Kidney epithelial cell (primary cell): ENCODE measurements around the gene ROR2. TPM values are rescaled to one million over a fixed set of nuclear protein-coding genes. Genes with fewer than 3 reads are reported as not detected.

Experiments
- DNase-seq: peaks from one replicate; pipeline ENCODE4 v3.0.0-alpha.2; 2010; ENCODE audit warnings: low read depth
- H3K27me3 ChIP-seq: 2 replicates; pipeline ENCODE4 v1.6.0; 2011; ENCODE audit warnings: low read length; ENCODE audit not compliant: control insufficient read depth, insufficient read depth
- H3K36me3 ChIP-seq: 2 replicates; pipeline ENCODE4 v1.5.1; 2011; ENCODE audit warnings: low read length; ENCODE audit not compliant: control insufficient read depth, insufficient read depth
- H3K4me3 ChIP-seq: 2 replicates; pipeline ENCODE4 v1.5.1; 2011; ENCODE audit warnings: low read depth, mild to moderate bottlenecking, control low read depth, low read length
- total RNA-seq: library from RNA; depleted of rRNA; stranded (reverse); fragments of >200 nt; gene quantifications from 2 replicates; pipeline ENCODE4 v1.2.3, GENCODE V29; 2015
- TF ChIP-seq, protein P1 (sequence below): IDR thresholded peaks from 2 replicates; pipeline ENCODE4 v1.5.1; 2011; ENCODE audit warnings: mild to moderate bottlenecking, moderate library complexity, low read length, control low read depth, inconsistent platforms; ENCODE audit not compliant: insufficient read depth, poor library complexity, severe bottlenecking

The ROR2 gene
- total RNA-seq, 1 donor from 2014 or later, result 1.2 TPM

DNA sequence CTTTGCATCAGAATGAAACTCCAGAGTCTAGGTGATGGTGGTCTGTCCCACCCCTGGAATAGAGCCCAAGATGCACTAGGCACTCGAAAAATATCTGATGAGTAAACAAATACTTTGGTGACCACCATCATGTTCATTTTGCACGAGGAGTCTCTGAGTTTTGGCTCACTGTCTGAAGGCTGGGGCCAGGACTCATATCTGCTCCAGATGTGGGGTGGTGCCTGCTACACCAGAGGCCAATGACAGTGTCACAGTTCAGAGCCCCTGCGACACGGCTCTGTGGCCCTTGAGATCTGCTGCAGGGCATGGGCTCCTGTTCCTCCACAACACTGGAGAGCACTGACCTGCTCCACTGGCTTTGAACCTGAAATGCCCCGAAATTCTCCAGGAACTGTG lies 164.6 kb downstream of the ROR2 start:
- Histone ChIP-seq H3K36me3 (no peaks in the 10 kb centered on the region), H3K27me3 (no peaks in the 10 kb centered on the region), H3K4me3 (no peak overlapping the region)
- TF ChIP-seq, protein P1, sequence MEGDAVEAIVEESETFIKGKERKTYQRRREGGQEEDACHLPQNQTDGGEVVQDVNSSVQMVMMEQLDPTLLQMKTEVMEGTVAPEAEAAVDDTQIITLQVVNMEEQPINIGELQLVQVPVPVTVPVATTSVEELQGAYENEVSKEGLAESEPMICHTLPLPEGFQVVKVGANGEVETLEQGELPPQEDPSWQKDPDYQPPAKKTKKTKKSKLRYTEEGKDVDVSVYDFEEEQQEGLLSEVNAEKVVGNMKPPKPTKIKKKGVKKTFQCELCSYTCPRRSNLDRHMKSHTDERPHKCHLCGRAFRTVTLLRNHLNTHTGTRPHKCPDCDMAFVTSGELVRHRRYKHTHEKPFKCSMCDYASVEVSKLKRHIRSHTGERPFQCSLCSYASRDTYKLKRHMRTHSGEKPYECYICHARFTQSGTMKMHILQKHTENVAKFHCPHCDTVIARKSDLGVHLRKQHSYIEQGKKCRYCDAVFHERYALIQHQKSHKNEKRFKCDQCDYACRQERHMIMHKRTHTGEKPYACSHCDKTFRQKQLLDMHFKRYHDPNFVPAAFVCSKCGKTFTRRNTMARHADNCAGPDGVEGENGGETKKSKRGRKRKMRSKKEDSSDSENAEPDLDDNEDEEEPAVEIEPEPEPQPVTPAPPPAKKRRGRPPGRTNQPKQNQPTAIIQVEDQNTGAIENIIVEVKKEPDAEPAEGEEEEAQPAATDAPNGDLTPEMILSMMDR, result no peak
- DNase-seq, result no peak

DNA sequence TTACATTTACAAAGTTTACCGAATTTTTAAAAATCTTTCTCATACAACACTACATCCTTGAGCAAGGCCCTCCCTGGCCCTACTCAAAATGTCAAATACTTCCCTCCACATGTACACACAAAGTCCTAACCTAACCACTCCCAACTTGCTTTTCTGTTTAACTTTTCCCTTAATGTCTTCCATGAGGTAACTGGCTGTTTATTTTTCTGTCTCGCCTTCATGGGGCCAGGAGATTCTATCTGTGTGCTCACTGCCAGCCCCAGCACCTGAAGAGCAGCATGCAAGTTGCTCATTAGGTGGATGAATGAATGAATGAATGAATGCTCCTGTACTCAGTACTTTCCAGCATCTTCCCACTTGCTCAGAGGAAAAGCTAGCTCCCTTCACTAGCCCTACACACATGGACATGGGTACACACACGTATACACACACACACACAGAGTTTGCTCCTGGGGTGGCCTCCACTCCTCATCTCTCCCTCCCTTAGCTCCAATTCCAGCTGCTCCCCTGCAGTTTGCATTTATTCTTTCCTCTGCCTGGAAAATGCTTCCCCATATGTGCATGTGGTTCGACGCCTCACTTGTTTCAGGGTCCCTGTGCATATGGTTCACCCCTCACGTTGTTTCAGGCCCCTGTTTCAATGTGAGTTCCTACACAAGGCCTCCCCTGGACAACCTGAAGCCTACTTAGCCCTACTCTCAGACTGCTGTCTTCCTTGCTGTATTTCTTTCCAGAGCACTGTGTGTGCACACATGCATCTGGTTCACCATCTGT lies 165.2 kb downstream of the ROR2 start:
- H3K36me3 ChIP-seq, result no peaks in the 10 kb centered on the region
- TF ChIP-seq, protein P1, result no peak
- DNase-seq, result no peak
- no peaks in the 10 kb centered on the region for H3K27me3 ChIP-seq
- H3K4me3 ChIP-seq, result no peak overlapping the region

DNA sequence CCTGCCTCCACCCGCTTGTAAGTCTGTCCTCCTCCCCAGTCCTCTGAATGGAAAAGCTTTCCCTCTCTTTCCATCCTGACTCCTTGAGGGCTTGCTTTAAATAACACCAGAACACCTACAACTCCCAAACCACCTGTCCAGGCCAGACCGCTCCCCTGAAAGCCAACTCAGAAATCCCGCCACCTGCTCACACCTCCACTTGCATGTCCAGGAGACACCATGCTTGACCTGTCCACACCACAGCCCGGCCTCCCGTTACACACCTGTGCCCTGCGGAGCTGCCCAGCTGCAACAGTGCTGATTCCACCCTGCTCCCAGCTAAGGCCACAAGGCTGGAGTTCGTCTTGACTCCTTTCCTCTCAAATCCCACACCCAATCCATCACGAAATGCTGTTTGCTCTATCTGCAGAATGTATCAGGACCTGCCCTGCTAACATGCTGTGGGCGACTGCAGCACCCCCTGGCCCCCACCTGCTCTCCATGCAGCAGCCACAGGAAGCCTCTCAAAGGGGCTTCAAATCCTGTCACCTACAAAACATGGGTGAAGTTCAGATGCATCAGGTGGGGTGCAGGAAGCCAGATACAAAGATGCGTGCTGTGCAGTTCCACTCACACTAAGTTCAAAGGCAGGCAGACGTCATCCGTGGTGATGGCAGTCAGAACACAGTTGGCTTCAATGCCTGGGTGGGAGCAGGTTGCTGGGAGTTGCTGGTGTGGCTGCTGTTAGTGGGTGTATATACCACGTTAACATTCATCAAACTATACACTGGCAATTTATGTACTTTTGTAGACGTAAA lies 166.0 kb downstream of the ROR2 start:
- H3K4me3 ChIP-seq, result no peak overlapping the region
- no peaks in the 10 kb centered on the region for H3K36me3 ChIP-seq
- no peak for DNase-seq
- TF ChIP-seq, protein P1, result no peak
- H3K27me3 ChIP-seq, result no peaks in the 10 kb centered on the region

DNA sequence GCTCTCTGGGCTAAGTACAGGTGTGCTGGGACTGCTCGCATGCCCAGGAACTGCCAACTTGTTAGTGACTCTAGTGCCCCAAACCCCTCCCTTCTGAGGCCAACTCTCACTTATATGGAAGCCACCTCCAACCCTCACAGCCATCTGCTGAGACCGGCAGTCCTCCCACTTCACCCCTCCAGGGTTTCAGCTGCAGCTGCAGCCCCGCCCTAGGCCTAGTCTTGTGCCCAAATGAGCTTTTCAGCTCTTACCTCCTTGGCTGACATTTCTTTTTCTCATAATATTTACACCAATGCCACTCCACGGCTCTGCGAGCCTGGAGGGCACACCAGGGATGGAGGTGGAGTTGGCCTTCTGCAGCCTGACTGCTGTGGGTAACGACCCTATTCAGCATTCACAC lies 166.6 kb downstream of the ROR2 start:
- DNase-seq, result no peak
- TF ChIP-seq, protein P1, result no peak
- no peak overlapping the region for H3K4me3 ChIP-seq

DNA sequence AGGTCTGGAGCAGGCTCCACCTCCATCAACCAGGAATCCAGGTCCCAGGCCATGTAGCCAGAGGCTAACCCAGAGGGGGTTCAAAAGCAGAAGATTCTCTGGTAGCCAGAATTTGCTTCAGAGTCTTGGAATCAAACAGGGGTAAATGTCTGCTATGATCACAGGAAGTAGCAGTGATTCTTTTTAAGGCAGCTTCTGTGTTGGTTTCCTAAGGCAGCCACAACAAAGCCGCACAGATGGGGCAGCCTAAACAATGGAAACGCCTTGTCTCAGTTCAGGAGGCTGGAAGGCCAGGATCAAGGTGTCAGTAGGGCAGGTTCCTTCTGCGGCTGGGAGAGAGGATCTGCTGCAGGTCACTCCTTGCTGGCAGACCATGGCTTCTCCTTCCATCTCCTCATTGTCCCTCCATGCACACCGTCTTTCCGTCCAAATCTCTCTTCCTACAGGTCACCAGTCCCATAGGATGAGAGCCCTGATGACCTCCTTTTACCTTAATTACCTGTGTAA lies 167.3 kb downstream of the ROR2 start:
- Histone ChIP-seq H3K4me3 (no peak overlapping the region), H3K27me3 (no peaks in the 10 kb centered on the region), H3K36me3 (no peaks in the 10 kb centered on the region)
- TF ChIP-seq, protein P1, result no peak
- no peak for DNase-seq

More for the DNA sequence above, 166.6 kb downstream of the ROR2 start:
- Histone ChIP-seq H3K27me3 (no peaks in the 10 kb centered on the region), H3K36me3 (no peaks in the 10 kb centered on the region)
